ENCODE data around the gene METTL22.

METTL22 gene

DNA sequence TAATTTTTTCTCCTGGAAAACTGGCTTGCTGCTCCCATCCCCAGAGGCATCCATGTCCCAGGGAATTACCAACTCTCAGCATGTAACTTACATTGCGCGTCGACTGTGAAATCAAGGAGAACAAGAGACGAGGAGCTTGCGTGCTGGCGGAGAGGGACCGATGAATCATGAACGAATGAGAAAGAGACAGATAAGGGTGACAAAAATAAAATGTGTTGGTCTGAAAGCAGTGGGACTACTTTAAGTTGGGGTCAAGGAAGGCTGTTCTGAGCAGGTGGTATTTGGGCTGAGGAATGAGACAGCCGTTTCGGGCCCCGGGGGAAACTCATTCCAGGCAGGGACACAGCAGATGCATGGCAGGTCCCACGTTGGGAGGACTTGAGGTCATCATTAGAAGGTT lies 75.4 kb downstream of the METTL22 start:
- no peak for DNase-seq (ENCODE audit: low read depth)

DNA sequence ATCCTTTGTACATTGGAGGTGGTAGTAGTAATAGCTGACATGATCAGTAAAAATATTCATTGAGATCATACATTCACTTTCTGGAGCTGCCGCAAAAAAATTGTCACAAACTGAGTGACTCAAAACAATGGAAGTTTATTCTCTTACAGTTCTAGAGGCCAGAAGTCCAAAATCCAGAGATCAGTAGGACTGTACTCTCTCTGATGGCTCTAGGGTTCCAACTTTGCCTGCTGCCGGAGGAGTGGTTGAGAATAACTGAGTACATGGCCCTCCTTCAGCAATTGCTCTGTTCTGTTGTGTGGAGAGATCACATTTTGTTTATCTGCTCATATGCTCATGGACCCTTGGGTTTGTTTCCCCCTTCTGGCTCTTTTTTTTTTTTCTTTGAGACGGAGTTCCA lies 76.5 kb downstream of the METTL22 start:
- no peak for DNase-seq (ENCODE audit: low read depth)
